ENCODE results near the gene RSBN1L. TPM values are rescaled to one million over a fixed set of nuclear protein-coding genes. Genes with fewer than 3 reads are reported as not detected.

The RSBN1L gene
- total RNA-seq, 1 donor from 2014 or later = 25.9 TPM

DNA sequence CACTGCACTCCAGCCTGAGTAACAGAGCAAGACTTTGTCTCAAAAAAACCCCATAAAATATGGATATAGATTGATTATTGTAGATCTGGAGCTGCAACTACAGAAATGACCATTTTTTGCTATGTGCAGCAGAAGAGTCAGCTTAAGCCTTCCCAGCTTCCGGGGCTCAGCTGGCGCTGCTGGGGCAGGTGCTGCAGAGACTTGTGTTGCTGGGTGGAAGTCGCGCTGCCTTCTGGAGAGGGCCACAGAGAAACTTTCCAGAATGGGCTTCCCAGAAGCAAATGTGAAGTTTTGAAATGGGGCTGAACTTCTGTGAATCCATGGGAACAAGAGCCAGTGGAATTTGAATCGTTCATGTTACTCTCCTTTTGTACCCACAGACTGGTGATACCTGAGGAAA lies 37.3 kb upstream of the RSBN1L start:
- DNase-seq (no peak), ATAC-seq (ENCODE audit: low read depth) (no peak)
- intact Hi-C loops (cut with micrococcal nuclease) = loop anchor here (5.0 to 10.0 kb wide), 3 partner anchors 246 to 1516 kb away; no protein-coding TSS in a partner anchor
- Mint-ChIP-seq H3K4me3 (no peak overlapping the region), H3K9me3 (no peaks in the 10 kb centered on the region), H3K36me3 (ENCODE audit: low read depth) (peaks cover 2% of the 10 kb centered on the region), H3K27ac (no peak overlapping the region), H3K4me1 (no peaks in the 10 kb centered on the region), H3K27me3 (no peaks in the 10 kb centered on the region)
- POLR2A ChIA-PET = interaction anchor here (1.0 kb wide), 1 partner anchor 37 kb away, joined by 3 read pairs; the partner anchor contains the start of gene RSBN1L
- CTCF ChIA-PET = interaction anchor here (0.7 to 3.6 kb wide), 11 partner anchors 9 to 378 kb away, joined by 3 to 46 read pairs (median 6); partner anchors contain the start of genes PHTF2 and TMEM60
- TF ChIP-seq, protein P1, sequence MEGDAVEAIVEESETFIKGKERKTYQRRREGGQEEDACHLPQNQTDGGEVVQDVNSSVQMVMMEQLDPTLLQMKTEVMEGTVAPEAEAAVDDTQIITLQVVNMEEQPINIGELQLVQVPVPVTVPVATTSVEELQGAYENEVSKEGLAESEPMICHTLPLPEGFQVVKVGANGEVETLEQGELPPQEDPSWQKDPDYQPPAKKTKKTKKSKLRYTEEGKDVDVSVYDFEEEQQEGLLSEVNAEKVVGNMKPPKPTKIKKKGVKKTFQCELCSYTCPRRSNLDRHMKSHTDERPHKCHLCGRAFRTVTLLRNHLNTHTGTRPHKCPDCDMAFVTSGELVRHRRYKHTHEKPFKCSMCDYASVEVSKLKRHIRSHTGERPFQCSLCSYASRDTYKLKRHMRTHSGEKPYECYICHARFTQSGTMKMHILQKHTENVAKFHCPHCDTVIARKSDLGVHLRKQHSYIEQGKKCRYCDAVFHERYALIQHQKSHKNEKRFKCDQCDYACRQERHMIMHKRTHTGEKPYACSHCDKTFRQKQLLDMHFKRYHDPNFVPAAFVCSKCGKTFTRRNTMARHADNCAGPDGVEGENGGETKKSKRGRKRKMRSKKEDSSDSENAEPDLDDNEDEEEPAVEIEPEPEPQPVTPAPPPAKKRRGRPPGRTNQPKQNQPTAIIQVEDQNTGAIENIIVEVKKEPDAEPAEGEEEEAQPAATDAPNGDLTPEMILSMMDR (IDR thresholded peaks at IDR 0.05) = no peak

- no peaks in the 10 kb centered on the region for H3K27me3 Mint-ChIP-seq
- DNase-seq (no peak), ATAC-seq (ENCODE audit: low read depth) (no peak)
- H3K36me3 Mint-ChIP-seq (ENCODE audit: low read depth) = no peaks in the 10 kb centered on the region
- H3K27ac Mint-ChIP-seq = no peak overlapping the region
- no peaks in the 10 kb centered on the region for H3K9me3 Mint-ChIP-seq
- no peaks in the 10 kb centered on the region for H3K4me1 Mint-ChIP-seq
- intact Hi-C loops (cut with micrococcal nuclease) = no loop called here
- H3K4me3 Mint-ChIP-seq = no peak overlapping the region
- ChIA-PET CTCF (interaction anchor here (1.0 kb wide), 1 partner anchor 98 kb away, joined by 3 read pairs; no protein-coding TSS in a partner anchor), POLR2A (no interaction called here)
- TF ChIP-seq, protein P1 (IDR thresholded peaks at IDR 0.05) = no peak
Measured at GRCh38 chr7:77661816-77662215, 34.4 kb upstream of the RSBN1L start.

DNA sequence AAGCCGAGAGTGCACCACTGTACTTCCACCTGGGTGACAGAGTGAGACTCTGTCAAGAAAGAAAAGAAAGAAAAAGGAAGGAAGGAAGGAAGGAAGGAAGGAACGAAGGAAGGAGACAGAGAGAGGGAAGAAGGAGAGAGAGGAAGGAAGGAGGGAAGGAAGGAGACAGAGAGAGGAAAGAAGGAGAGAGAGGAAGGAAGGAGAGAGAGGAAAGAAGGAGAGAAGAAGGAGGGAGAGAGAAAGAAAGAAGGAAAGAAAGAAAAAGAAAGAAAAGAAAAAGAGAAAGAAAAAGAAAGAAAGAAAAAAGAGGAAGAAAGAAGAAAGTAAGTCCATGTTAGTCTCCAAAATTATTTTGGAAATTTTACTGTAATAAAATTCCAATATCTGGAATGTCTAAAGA lies 33.4 kb upstream of the RSBN1L start:
- Mint-ChIP-seq H3K4me1 (no peaks in the 10 kb centered on the region), H3K4me3 (no peak overlapping the region), H3K27ac (no peak overlapping the region), H3K27me3 (no peaks in the 10 kb centered on the region), H3K9me3 (no peaks in the 10 kb centered on the region), H3K36me3 (ENCODE audit: low read depth) (no peaks in the 10 kb centered on the region)
- ATAC-seq (ENCODE audit: low read depth) (no peak), DNase-seq (no peak)
- ChIA-PET POLR2A (no interaction called here), CTCF (no interaction called here)
- TF ChIP-seq, protein P1 (IDR thresholded peaks at IDR 0.05) = no peak
- intact Hi-C loops (cut with micrococcal nuclease) = no loop called here

GRCh38 chr7:77664715-77665114 lies 31.5 kb upstream of the RSBN1L start:
- no peaks in the 10 kb centered on the region for H3K4me1 Mint-ChIP-seq
- H3K4me3 Mint-ChIP-seq = no peak overlapping the region
- H3K9me3 Mint-ChIP-seq = no peaks in the 10 kb centered on the region
- ChIA-PET POLR2A (no interaction called here), CTCF (interaction anchor here (1.7 kb wide), 1 partner anchor 95 kb away, joined by 4 read pairs; no protein-coding TSS in a partner anchor)
- intact Hi-C loops (cut with micrococcal nuclease) = no loop called here
- TF ChIP-seq, protein P1 (IDR thresholded peaks at IDR 0.05) = no peak
- no peaks in the 10 kb centered on the region for H3K36me3 Mint-ChIP-seq (ENCODE audit: low read depth)
- H3K27ac Mint-ChIP-seq = no peak overlapping the region
- ATAC-seq (ENCODE audit: low read depth) = no peak
- no peaks in the 10 kb centered on the region for H3K27me3 Mint-ChIP-seq
- DNase-seq = no peak

DNA sequence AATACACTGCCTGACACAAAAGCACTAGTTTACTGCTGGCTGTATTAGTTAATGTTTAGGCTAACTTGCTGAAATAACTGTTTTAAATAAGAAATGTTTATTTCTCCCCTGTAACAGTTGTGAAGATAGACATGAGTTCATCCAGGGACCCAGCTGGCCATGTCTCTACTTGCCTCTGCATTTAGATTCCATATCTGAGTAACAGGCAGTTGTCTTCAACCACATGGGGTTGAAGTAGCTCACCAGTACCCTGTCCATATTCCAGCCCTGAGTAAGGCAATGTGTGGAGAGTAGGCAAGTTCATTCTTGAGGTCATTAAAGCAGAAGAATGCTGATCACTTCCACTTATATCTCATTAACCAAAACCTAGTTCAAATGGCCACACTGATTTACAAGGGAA lies 31.1 kb upstream of the RSBN1L start:
- ChIA-PET POLR2A (no interaction called here), CTCF (interaction anchor here (1.7 kb wide), 1 partner anchor 94 kb away, joined by 4 read pairs; no protein-coding TSS in a partner anchor)
- TF ChIP-seq, protein P1 (IDR thresholded peaks at IDR 0.05) = no peak
- no peak overlapping the region for H3K27ac Mint-ChIP-seq
- no peaks in the 10 kb centered on the region for H3K36me3 Mint-ChIP-seq (ENCODE audit: low read depth)
- H3K4me1 Mint-ChIP-seq = no peaks in the 10 kb centered on the region
- no peak for ATAC-seq (ENCODE audit: low read depth)
- intact Hi-C loops (cut with micrococcal nuclease) = no loop called here
- H3K9me3 Mint-ChIP-seq = no peaks in the 10 kb centered on the region
- no peaks in the 10 kb centered on the region for H3K27me3 Mint-ChIP-seq
- no peak overlapping the region for H3K4me3 Mint-ChIP-seq
- DNase-seq = no peak

All from activated B cell treated with CpG ODN at 0.5 μM for 24 hours (primary cell).